Stimulated activated naive B cell treated with anti-CD40 and anti-IgM and Interleukin-4, amounts not matched to agents 10 μg/mL and 1 μg/mL and 100 μg/mL, for 72 hours (primary cell): Measurements from ENCODE around the gene NRSN1.

Experiments
- ATAC-seq, 2 donors: fragments of 150-1000 bp; cut with Tn5 transposase; replicated peaks; 2 replicates each; pipeline ENCODE4 v1.10.0; 2021; ENCODE audit warnings: moderate library complexity in 1 of 2
- DNase-seq: peaks from one replicate; pipeline ENCODE4 v3.0.0; 2021
- H3K27ac Mint-ChIP-seq: one replicate; pipeline ENCODE4 v1.8.0; 2022; ENCODE audit warnings: mild to moderate bottlenecking, mixed read lengths
- H3K27me3 Mint-ChIP-seq, 2 donors: one replicate each; pipeline ENCODE4 v1.8.0; 2022; ENCODE audit warnings: mixed read lengths in 2 of 2
- H3K36me3 Mint-ChIP-seq, 2 donors: one replicate each; pipeline ENCODE4 v1.8.0; 2022; ENCODE audit warnings: mixed read lengths in 2 of 2, mild to moderate bottlenecking in 1 of 2
- H3K4me1 Mint-ChIP-seq, 2 donors: one replicate each; pipeline ENCODE4 v1.8.0; 2022; ENCODE audit warnings: mixed read lengths in 2 of 2, mild to moderate bottlenecking in 1 of 2
- H3K4me3 Mint-ChIP-seq, 2 donors: one replicate each; pipeline ENCODE4 v1.8.0; 2022; ENCODE audit warnings: mild to moderate bottlenecking in 2 of 2, mixed read lengths in 2 of 2, moderate library complexity in 1 of 2
- H3K9me3 Mint-ChIP-seq, 2 donors: one replicate each; pipeline ENCODE4 v1.8.0; 2022; ENCODE audit warnings: mixed read lengths in 2 of 2, mild to moderate bottlenecking in 1 of 2

NRSN1 gene

GRCh38 chr6:24125980-24126379, at the start of gene NRSN1:
NRSN1 (plus strand) TSS chr6:24126215; CDS start chr6:24134328, 8,113 bp downstream.
- peaks cover 5 to 8% of the 10 kb centered on the region in 2 donors for H3K9me3 Mint-ChIP-seq
- no peak within 1 kb of the TSS for H3K27ac Mint-ChIP-seq
- H3K4me1 Mint-ChIP-seq, result peaks cover 0 to 1% of the 10 kb centered on the region in 2 donors
- peaks cover 24 to 32% of the 10 kb centered on the region in 2 donors for H3K27me3 Mint-ChIP-seq
- ATAC-seq (no peak), DNase-seq (no peak)
- no peak within 1 kb of the TSS for H3K4me3 Mint-ChIP-seq
- H3K36me3 Mint-ChIP-seq, result peaks cover 0 to 1% of the 10 kb centered on the region in 2 donors

GRCh38 chr6:24078200-24078599, 47.8 kb upstream of the NRSN1 start:
- Mint-ChIP-seq H3K27me3 (no peaks in the 10 kb centered on the region), H3K36me3 (no peaks in the 10 kb centered on the region), H3K4me1 (no peaks in the 10 kb centered on the region), H3K9me3 (peaks cover 0 to 11% of the 10 kb centered on the region in 2 donors), H3K4me3 (no peak overlapping the region), H3K27ac (no peak overlapping the region)
- ATAC-seq, result no peak
- DNase-seq, result no peak

GRCh38 chr6:24079076-24079475, 46.9 kb upstream of the NRSN1 start:
- no peaks in the 10 kb centered on the region for H3K4me1 Mint-ChIP-seq
- ATAC-seq (no peak), DNase-seq (no peak)
- H3K4me3 Mint-ChIP-seq, result no peak overlapping the region
- H3K27ac Mint-ChIP-seq, result no peak overlapping the region
- no peaks in the 10 kb centered on the region for H3K27me3 Mint-ChIP-seq
- peaks cover 0 to 11% of the 10 kb centered on the region in 2 donors for H3K9me3 Mint-ChIP-seq
- H3K36me3 Mint-ChIP-seq, result no peaks in the 10 kb centered on the region

- H3K4me3 Mint-ChIP-seq, result no peak overlapping the region
- ATAC-seq (no peak), DNase-seq (no peak)
- no peaks in the 10 kb centered on the region for H3K4me1 Mint-ChIP-seq
- no peak overlapping the region for H3K27ac Mint-ChIP-seq
- H3K36me3 Mint-ChIP-seq, result no peaks in the 10 kb centered on the region
- no peaks in the 10 kb centered on the region for H3K27me3 Mint-ChIP-seq
- H3K9me3 Mint-ChIP-seq, result peaks cover 0 to 12% of the 10 kb centered on the region in 2 donors
Observed at GRCh38 chr6:24080711-24081110, 45.3 kb upstream of the NRSN1 start.

GRCh38 chr6:24089736-24090135, 36.3 kb upstream of the NRSN1 start:
- DNase-seq (no peak), ATAC-seq (no peak)
- no peak overlapping the region for H3K4me3 Mint-ChIP-seq
- no peak overlapping the region for H3K27ac Mint-ChIP-seq
- H3K4me1 Mint-ChIP-seq, result no peaks in the 10 kb centered on the region
- H3K9me3 Mint-ChIP-seq, result peaks cover 4% of the 10 kb centered on the region in 2 donors
- H3K27me3 Mint-ChIP-seq, result no peaks in the 10 kb centered on the region
- no peaks in the 10 kb centered on the region for H3K36me3 Mint-ChIP-seq

GRCh38 chr6:24092407-24092806, 33.6 kb upstream of the NRSN1 start:
- DNase-seq (no peak), ATAC-seq (no peak)
- Mint-ChIP-seq H3K9me3 (peaks cover 0 to 4% of the 10 kb centered on the region in 2 donors), H3K27me3 (no peaks in the 10 kb centered on the region), H3K4me3 (no peak overlapping the region), H3K27ac (no peak overlapping the region), H3K36me3 (no peaks in the 10 kb centered on the region), H3K4me1 (no peaks in the 10 kb centered on the region)

GRCh38 chr6:24093381-24093780, 32.6 kb upstream of the NRSN1 start:
- Mint-ChIP-seq H3K27me3 (no peaks in the 10 kb centered on the region), H3K9me3 (peaks cover 0 to 4% of the 10 kb centered on the region in 2 donors), H3K4me1 (no peaks in the 10 kb centered on the region), H3K27ac (no peak overlapping the region), H3K4me3 (no peak overlapping the region), H3K36me3 (no peaks in the 10 kb centered on the region)
- ATAC-seq (no peak), DNase-seq (no peak)

- no peak for DNase-seq
- Mint-ChIP-seq H3K9me3 (no peaks in the 10 kb centered on the region), H3K36me3 (no peaks in the 10 kb centered on the region), H3K4me1 (no peaks in the 10 kb centered on the region), H3K27ac (no peak overlapping the region), H3K4me3 (no peak overlapping the region), H3K27me3 (no peaks in the 10 kb centered on the region)
- ATAC-seq, result no peak
Observed at GRCh38 chr6:24099181-24099580, 26.8 kb upstream of the NRSN1 start.

- Mint-ChIP-seq H3K27me3 (no peaks in the 10 kb centered on the region), H3K27ac (no peak overlapping the region), H3K36me3 (no peaks in the 10 kb centered on the region), H3K4me1 (no peaks in the 10 kb centered on the region), H3K4me3 (no peak overlapping the region), H3K9me3 (no peaks in the 10 kb centered on the region)
- DNase-seq, result no peak
- no peak for ATAC-seq
Observed at GRCh38 chr6:24100024-24100769, 25.8 kb upstream of the NRSN1 start.

- Mint-ChIP-seq H3K4me3 (no peak overlapping the region), H3K4me1 (no peaks in the 10 kb centered on the region), H3K27me3 (no peaks in the 10 kb centered on the region), H3K36me3 (no peaks in the 10 kb centered on the region), H3K9me3 (no peaks in the 10 kb centered on the region), H3K27ac (no peak overlapping the region)
- no peak for DNase-seq
- ATAC-seq, result no peak
Observed at GRCh38 chr6:24100770-24101155, 25.3 kb upstream of the NRSN1 start.

GRCh38 chr6:24105191-24105590, 20.8 kb upstream of the NRSN1 start:
- no peaks in the 10 kb centered on the region for H3K36me3 Mint-ChIP-seq
- peaks cover 0 to 3% of the 10 kb centered on the region in 2 donors for H3K27me3 Mint-ChIP-seq
- no peak overlapping the region for H3K27ac Mint-ChIP-seq
- H3K9me3 Mint-ChIP-seq, result no peaks in the 10 kb centered on the region
- ATAC-seq (no peak), DNase-seq (no peak)
- H3K4me3 Mint-ChIP-seq, result no peak overlapping the region
- no peaks in the 10 kb centered on the region for H3K4me1 Mint-ChIP-seq

GRCh38 chr6:24106291-24106690, 19.7 kb upstream of the NRSN1 start:
- Mint-ChIP-seq H3K4me1 (no peaks in the 10 kb centered on the region), H3K9me3 (no peaks in the 10 kb centered on the region), H3K27ac (no peak overlapping the region), H3K36me3 (no peaks in the 10 kb centered on the region), H3K27me3 (peaks cover 0 to 3% of the 10 kb centered on the region in 2 donors), H3K4me3 (no peak overlapping the region)
- no peak for ATAC-seq
- no peak for DNase-seq

- H3K9me3 Mint-ChIP-seq, result no peaks in the 10 kb centered on the region
- no peak overlapping the region for H3K4me3 Mint-ChIP-seq
- ATAC-seq (no peak), DNase-seq (no peak)
- H3K27me3 Mint-ChIP-seq, result peaks cover 0 to 3% of the 10 kb centered on the region in 2 donors
- H3K27ac Mint-ChIP-seq, result no peak overlapping the region
- no peaks in the 10 kb centered on the region for H3K36me3 Mint-ChIP-seq
- H3K4me1 Mint-ChIP-seq, result no peaks in the 10 kb centered on the region
Observed at GRCh38 chr6:24107294-24107693, 18.7 kb upstream of the NRSN1 start.

- H3K9me3 Mint-ChIP-seq, result no peaks in the 10 kb centered on the region
- DNase-seq (no peak), ATAC-seq (no peak)
- no peaks in the 10 kb centered on the region for H3K36me3 Mint-ChIP-seq
- peaks cover 0 to 3% of the 10 kb centered on the region in 2 donors for H3K27me3 Mint-ChIP-seq
- no peaks in the 10 kb centered on the region for H3K4me1 Mint-ChIP-seq
- H3K27ac Mint-ChIP-seq, result no peak overlapping the region
- H3K4me3 Mint-ChIP-seq, result no peak overlapping the region
Observed at GRCh38 chr6:24108056-24108455, 18.0 kb upstream of the NRSN1 start.

- Mint-ChIP-seq H3K4me3 (no peak overlapping the region), H3K27ac (no peak overlapping the region), H3K27me3 (peaks cover 1 to 3% of the 10 kb centered on the region in 2 donors), H3K9me3 (no peaks in the 10 kb centered on the region), H3K36me3 (no peaks in the 10 kb centered on the region), H3K4me1 (no peaks in the 10 kb centered on the region)
- no peak for ATAC-seq
- no peak for DNase-seq
Observed at GRCh38 chr6:24110417-24110816, 15.6 kb upstream of the NRSN1 start.
